ENCODE measurements around the gene ELF1. TPM values are rescaled to one million over a fixed set of nuclear protein-coding genes. Genes with fewer than 3 reads are reported as not detected.
"Not testable (repeated sequence)": the region's sequence is repeated elsewhere in the genome, so short reads cannot be mapped to it uniquely, and the experiment has no call there.

ELF1 gene
- total and polyA plus RNA-seq, 7 donors = 7.3 to 28.6 (median 22.4) TPM

DNA sequence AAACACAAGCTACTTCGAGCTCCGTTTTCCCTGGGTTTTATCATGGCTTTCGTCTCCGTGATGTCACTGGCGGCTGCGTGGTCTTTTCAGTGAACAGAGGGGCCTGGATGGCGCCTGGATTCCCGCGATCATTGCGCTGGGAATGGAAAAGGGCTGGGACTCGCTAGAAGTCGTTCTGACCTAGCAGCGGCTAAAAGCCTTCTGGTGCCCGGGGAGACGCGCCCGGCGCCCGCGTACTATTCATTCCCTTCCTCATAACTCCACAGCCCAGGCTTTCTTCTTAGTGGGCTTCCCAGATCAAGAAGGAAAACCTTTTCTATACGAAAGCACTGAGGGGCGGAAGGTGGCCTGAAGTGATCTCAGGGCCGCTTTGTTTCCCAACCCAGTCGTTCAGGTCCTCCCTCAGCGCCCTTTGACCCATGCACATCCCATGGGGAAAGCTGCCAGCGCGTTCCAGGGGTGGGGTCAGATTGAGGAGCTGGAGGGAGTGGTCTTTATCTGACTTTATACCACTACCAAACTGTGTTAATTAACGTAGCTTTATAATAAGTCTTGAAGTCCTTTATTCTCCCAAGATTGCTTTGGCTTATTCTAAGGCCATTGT, 96.6 kb downstream of the ELF1 start:
- peaks cover 6% of the 10 kb centered on the region for H3K4me1 ChIP-seq
- H3K27me3 ChIP-seq (ENCODE audit: insufficient read depth in 3 of 3, low read length in 2 of 3) = no peaks in the 10 kb centered on the region
- no peaks in the 10 kb centered on the region for H3K9me3 ChIP-seq
- TF ChIP-seq, protein P1, sequence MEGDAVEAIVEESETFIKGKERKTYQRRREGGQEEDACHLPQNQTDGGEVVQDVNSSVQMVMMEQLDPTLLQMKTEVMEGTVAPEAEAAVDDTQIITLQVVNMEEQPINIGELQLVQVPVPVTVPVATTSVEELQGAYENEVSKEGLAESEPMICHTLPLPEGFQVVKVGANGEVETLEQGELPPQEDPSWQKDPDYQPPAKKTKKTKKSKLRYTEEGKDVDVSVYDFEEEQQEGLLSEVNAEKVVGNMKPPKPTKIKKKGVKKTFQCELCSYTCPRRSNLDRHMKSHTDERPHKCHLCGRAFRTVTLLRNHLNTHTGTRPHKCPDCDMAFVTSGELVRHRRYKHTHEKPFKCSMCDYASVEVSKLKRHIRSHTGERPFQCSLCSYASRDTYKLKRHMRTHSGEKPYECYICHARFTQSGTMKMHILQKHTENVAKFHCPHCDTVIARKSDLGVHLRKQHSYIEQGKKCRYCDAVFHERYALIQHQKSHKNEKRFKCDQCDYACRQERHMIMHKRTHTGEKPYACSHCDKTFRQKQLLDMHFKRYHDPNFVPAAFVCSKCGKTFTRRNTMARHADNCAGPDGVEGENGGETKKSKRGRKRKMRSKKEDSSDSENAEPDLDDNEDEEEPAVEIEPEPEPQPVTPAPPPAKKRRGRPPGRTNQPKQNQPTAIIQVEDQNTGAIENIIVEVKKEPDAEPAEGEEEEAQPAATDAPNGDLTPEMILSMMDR (IDR thresholded peaks at IDR 0.05) = no peak
- intact Hi-C loops (cut with DNase I) = no loop called here
- no peaks in the 10 kb centered on the region for H3K36me3 ChIP-seq (ENCODE audit: insufficient read depth in 1 of 2, low read depth in 1 of 2)
- DNase-seq (peak in 1 of 2 donors; percentile 21), ATAC-seq (no peak)
- no peak overlapping the region for H3K4me3 ChIP-seq
- WGBS, 3 donors = 75 to 78% (median 76%) methylated on average over 28 of the region's 28 CpGs
- H3K27ac ChIP-seq = no peak overlapping the region

DNA sequence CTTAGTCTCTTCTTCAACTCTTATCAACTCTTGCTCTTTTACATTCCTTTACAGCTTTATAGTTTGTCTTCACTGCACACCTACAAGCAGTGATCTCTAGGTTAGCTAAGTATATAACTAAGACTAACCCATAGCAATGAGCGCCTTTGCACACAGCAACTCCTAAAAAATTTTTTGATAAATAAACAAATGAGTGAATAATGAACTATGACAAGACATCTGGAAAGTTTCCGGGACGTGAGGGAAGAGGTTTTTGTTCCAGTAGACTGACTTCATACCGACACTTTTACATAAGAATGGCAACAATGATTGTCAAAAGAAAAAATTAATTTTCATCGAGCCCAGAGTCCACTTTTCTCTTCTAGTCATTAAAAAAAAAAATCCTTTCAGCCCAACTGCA, 98.3 kb downstream of the ELF1 start:
- H3K36me3 ChIP-seq (ENCODE audit: insufficient read depth in 1 of 2, low read depth in 1 of 2) = no peaks in the 10 kb centered on the region
- intact Hi-C loops (cut with DNase I) = no loop called here
- peak overlapping the region; percentile 77 for H3K4me3 ChIP-seq
- 14 to 16% (median 16%) methylated on average over 5 of the region's 5 CpGs for WGBS, 3 donors
- no peaks in the 10 kb centered on the region for H3K27me3 ChIP-seq (ENCODE audit: insufficient read depth in 3 of 3, low read length in 2 of 3)
- TF ChIP-seq, protein P1 (IDR thresholded peaks at IDR 0.05) = no peak
- ATAC-seq (no peak), DNase-seq (no peak)
- H3K4me1 ChIP-seq = peaks cover 6% of the 10 kb centered on the region
- H3K9me3 ChIP-seq = no peaks in the 10 kb centered on the region
- peak overlapping the region; percentile 73 for H3K27ac ChIP-seq

DNA sequence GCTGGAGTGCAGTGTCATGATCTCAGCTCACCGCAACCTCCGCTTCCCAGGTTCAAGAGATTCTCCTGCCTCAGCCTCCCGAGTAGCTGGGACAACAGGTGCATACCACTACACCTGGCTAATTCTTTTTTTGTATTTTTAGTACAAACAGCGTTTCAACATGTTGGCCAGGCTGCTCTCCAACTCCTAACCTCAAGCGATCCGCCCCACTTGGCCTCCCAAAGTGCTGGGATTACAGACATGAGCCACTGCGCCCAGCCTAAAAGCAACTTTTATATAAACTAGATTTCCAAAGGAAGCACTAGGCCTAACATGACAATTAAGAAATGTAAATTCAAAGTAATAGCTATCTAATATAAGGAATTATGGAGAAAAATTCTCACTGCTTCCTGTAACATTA, 99.2 kb downstream of the ELF1 start:
- H3K36me3 ChIP-seq (ENCODE audit: insufficient read depth in 1 of 2, low read depth in 1 of 2); H3K4me1 ChIP-seq; intact Hi-C loops (cut with DNase I); H3K9me3 ChIP-seq; H3K4me3 ChIP-seq; H3K27ac ChIP-seq; ATAC-seq; DNase-seq; H3K27me3 ChIP-seq (ENCODE audit: insufficient read depth in 3 of 3, low read length in 2 of 3): not testable (repeated sequence)
- WGBS, 3 donors = 85 to 89% (median 88%) methylated on average over 7 of the region's 7 CpGs

DNA sequence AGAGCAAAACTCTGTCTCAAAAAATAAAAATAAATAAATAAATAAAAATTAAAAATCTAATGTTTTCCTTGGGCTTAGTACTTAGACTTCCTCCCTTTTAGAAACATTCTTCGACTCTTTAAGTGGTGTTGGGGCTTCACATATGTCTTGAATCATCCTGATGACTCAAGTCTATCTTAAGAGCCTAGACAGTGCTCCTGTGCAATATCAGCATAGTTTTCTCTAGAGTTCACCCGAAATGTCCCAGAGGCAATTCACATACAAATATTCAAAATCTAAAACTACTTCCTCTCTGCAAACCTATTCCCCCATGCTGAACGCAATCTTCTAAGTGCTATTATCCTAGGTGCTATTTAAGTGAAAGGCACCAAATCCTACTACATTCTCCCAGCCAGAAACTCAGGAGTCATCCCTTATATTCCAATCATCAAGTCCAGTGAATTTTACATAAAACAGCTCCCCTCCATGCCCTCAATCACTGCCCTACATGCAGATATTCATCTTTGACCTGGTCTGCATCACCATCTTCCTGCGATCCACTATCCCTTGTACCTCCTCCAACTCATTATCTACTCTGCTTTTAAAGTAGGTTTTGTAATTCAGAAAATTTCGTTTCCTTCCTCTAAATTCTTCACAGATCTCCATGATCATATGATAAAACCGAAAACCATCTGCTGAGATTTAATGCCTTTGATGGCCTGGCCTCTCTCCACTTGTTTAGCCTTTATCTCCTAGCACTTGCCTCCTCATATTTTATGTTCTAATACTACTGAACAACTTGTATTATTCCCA, 102.7 kb downstream of the ELF1 start:
- Histone ChIP-seq H3K4me1 (peaks cover 6% of the 10 kb centered on the region), H3K27ac (no peak overlapping the region), H3K4me3 (no peak overlapping the region), H3K9me3 (no peaks in the 10 kb centered on the region), H3K36me3 (ENCODE audit: insufficient read depth in 1 of 2, low read depth in 1 of 2) (no peaks in the 10 kb centered on the region), H3K27me3 (ENCODE audit: insufficient read depth in 3 of 3, low read length in 2 of 3) (no peaks in the 10 kb centered on the region)
- intact Hi-C loops (cut with DNase I) = no loop called here
- TF ChIP-seq, protein P1 (IDR thresholded peaks at IDR 0.05) = no peak
- WGBS, 3 donors = 84 to 90% (median 85%) methylated on average over 6 of the region's 6 CpGs
- DNase-seq (no peak), ATAC-seq (no peak)

DNA sequence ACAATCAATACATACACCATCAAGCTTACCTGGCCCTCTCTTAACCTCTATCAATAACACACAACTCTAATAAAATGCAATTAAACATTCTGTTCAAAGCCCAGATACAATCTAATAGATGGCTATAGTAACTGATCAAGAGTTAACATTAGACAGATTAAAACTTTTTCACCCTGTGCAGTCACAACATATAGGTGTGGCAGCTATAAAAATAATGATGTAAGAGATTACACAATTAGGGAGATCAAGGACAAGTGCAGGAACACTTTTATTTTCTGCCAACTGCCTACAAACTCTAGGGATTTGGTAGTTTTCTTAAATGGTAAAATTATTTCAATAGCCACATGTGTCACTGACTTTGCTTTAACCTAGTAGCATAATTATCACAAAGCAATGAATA, 104.3 kb downstream of the ELF1 start:
- H3K27me3 ChIP-seq (ENCODE audit: insufficient read depth in 3 of 3, low read length in 2 of 3); H3K4me1 ChIP-seq; DNase-seq; H3K9me3 ChIP-seq; H3K4me3 ChIP-seq; H3K36me3 ChIP-seq (ENCODE audit: insufficient read depth in 1 of 2, low read depth in 1 of 2); intact Hi-C loops (cut with DNase I); ATAC-seq; H3K27ac ChIP-seq: not testable (repeated sequence)

Data from psoas muscle (tissue), 8 donors.